Activated naive CD4-positive, alpha-beta T cell treated with Interleukin-2 at 50 U/mL for 16 hours (primary cell): ENCODE data around the gene FAM177B.

Experiments
- DNase-seq: peaks from one replicate; pipeline ENCODE4 v3.0.0-alpha.2; 2020

The FAM177B gene

GRCh38 chr1:222788402-222789156 is 51.6 kb downstream of the FAM177B start:
- no peak for DNase-seq

DNA sequence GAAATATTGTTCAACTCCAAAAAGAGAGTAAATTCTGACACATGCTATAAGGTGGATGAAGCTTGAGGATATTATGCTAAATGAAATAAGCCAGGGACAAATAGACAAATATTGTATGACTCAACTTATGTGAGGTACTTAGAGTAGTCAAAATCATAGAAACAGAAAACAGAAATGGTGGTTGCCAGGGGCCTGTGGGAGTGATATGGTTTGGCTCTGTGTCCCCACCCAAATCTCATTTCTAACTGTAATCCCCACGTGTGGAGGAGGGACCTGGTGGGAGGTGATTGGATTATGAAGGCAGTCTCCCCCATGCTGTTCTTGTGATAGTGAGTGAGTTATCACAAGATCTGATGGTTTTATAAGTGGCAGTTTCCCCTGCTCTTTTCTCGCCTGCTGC is 53.1 kb downstream of the FAM177B start:
- no peak for DNase-seq

- DNase-seq, result no peak
These were observed 53.5 kb downstream of the FAM177B start for GRCh38 chr1:222790520-222790919.

DNA sequence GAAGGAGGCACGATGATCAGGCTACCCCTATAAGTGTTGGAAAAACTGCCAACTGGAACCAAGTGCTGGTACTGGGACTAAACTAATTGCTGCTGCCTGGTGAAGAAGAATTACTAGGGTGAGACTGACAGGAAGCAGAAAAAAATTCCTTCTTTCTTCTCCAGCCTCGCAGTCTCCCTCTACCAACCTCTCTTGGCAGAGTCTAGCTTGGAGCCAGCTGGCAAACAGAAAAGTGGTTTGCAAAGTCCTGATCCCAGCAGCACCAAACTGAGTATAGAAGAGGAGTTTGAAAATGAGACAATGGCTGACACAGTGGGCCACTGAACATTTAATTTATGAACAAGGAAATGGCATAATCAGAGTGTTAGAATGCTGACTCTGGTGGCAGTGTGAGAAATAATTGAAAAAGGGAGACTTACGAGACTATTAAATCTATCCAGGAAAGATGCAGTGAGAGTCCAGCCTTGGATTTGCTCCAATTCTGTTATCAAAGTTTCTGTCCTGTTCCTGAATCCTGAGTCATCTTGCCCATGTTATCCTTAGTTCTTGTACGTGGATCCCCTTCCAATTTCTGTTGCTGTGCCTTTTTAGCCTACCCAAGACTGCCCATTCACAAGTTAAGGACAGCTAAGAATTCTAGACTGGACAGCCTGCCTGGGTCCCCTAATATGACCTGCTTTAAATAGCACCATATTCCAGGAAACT is 54.2 kb downstream of the FAM177B start:
- DNase-seq, result no peak

GRCh38 chr1:222792744-222793143 is 55.7 kb downstream of the FAM177B start:
- no peak for DNase-seq

DNA sequence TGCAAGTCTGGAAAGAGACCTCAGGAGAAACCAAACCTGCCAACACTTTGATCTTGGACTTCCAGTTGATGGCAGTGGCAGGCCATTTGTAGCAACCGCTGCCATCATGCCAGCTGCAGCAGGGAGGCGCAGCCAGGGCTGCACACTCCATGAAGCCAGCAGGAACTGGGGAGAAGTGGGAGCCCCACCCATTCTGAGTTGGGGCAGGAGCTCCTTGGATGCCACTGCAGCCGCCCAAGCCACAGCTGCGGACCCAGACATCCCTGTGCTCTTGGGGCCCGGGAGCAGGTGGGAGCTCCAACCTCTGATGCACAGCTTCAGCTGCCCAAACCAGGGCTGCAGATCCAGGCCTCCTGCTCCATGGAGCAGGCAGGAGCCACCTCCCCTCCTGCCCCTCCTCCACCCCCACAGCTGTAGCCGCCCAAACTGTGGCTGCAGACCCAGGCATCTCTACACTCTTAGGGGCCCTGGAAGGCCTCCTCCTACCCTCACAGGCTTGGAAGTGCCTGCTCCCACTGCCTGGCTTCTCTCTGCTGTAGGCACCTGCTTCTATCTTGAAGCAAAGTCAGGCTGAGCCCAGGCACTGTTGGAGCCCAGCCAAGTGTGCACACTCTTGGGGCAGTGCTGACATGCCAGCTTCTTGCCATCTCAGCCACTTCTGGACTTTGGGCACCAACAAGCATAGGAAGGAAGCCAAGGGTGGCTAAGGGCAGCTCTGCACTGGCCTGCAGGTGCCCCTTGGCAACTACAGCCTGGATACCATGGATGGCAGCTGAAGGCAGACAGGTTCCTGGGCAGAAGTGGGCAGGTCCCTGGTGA is 57.9 kb downstream of the FAM177B start:
- DNase-seq, result no peak

DNA sequence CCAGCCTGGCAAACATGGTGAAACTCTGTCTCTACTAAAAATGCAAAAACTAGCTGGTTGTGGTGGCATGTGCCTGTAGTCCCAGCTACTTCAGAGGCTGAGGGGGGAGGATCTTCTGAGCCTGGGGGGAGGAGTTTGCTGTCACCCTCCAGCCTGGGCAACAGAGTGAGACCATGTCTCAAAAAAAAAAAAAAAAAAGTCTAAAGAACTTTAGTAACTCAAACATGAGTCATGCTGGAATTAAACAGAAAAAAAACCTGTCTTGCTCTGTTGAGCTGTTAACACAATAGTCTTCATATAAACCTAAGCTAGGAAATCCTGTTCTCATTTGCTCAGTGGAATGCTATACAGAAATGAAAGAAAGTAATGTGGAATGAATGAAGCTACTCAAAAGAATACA is 61.1 kb downstream of the FAM177B start:
- no peak for DNase-seq

- DNase-seq, result no peak
These were observed 62.0 kb downstream of the FAM177B start for GRCh38 chr1:222798975-222799374.
